Naive thymus-derived CD4-positive, alpha-beta T cell (primary cell): ENCODE data around the gene VSIG8. TPM values are rescaled to one million over a fixed set of nuclear protein-coding genes. Genes with fewer than 3 reads are reported as not detected.
A peak's percentile ranks its signal among the peaks of the same experiment; 100 is the strongest.

ENCODE experiments used
- ATAC-seq: fragments of 150-1000 bp; cut with Tn5 transposase; 2 replicates; pipeline ENCODE4 v1.10.0; 2021; ENCODE audit warnings: mild to moderate bottlenecking, moderate library complexity
- CTCF ChIA-PET: fragments of 350-600 bp; sonication (Branson Sonifier 250); formaldehyde crosslinking; loops from one replicate; lab custom pipeline; 2021; ENCODE audit warnings: antibody characterized with exemption; lab: Charles Lee
- POLR2A ChIA-PET: fragments of 350-600 bp; sonication (Branson Sonifier 250); formaldehyde crosslinking; loops from one replicate; lab custom pipeline; 2021; ENCODE audit warnings: antibody characterized with exemption, inconsistent platforms; lab: Charles Lee
- DNase-seq, 9 donors: peaks; one replicate each; pipeline versions ENCODE4 v3.0.0 to v3.0.0-alpha.2; 2020 to 2022; ENCODE audit warnings: mixed read lengths in 1 of 9
- H3K27ac ChIP-seq: one replicate; pipeline ENCODE4 v1.7.0; 2013; ENCODE audit warnings: mild to moderate bottlenecking, low read depth, low read length, moderate library complexity
- H3K27me3 ChIP-seq, 2 donors: one replicate each; pipeline ENCODE4 v1.7.0; 2013; ENCODE audit warnings: low read length in 2 of 2, mild to moderate bottlenecking in 2 of 2, moderate library complexity in 2 of 2; ENCODE audit not compliant: control insufficient read depth in 2 of 2, insufficient read depth in 2 of 2
- H3K36me3 ChIP-seq, 3 experiments: 1 replicate in 2 of 3; 2 replicates in 1 of 3; pipeline ENCODE4 v1.7.0; 2013; ENCODE audit warnings: low read length in 3 of 3, mild to moderate bottlenecking in 3 of 3, moderate library complexity in 1 of 3; ENCODE audit not compliant: insufficient read depth in 3 of 3, control insufficient read depth in 2 of 3
- H3K4me1 ChIP-seq, 2 donors: one replicate each; pipeline ENCODE4 v1.7.0; 2013; ENCODE audit warnings: low read length in 2 of 2, mild to moderate bottlenecking in 2 of 2, moderate library complexity in 1 of 2; ENCODE audit not compliant: control insufficient read depth in 2 of 2, insufficient read depth in 2 of 2
- H3K4me3 ChIP-seq: 2 replicates; pipeline ENCODE4 v1.7.0; 2013; ENCODE audit warnings: mild to moderate bottlenecking, low read length
- H3K9me3 ChIP-seq, 3 experiments: 1 replicate in 2 of 3; 2 replicates in 1 of 3; pipeline ENCODE4 v1.7.0; 2013; ENCODE audit warnings: low read length in 3 of 3; ENCODE audit not compliant: control insufficient read depth in 2 of 3
- H3K27ac Mint-ChIP-seq, 9 donors: one replicate each; pipeline ENCODE4 v1.8.0; 2020 to 2022; ENCODE audit warnings: mixed read lengths in 9 of 9, mild to moderate bottlenecking in 8 of 9, moderate library complexity in 5 of 9, inconsistent platforms in 2 of 9
- H3K27me3 Mint-ChIP-seq, 5 donors: one replicate each; pipeline ENCODE4 v1.8.0; 2021 to 2022; ENCODE audit warnings: mixed read lengths in 5 of 5, mild to moderate bottlenecking in 1 of 5
- H3K36me3 Mint-ChIP-seq, 5 donors: one replicate each; pipeline ENCODE4 v1.8.0; 2020 to 2022; ENCODE audit warnings: mixed read lengths in 5 of 5, mild to moderate bottlenecking in 3 of 5, inconsistent platforms in 1 of 5
- H3K4me1 Mint-ChIP-seq, 7 donors: one replicate each; pipeline ENCODE4 v1.8.0; 2020 to 2022; ENCODE audit warnings: mixed read lengths in 7 of 7, mild to moderate bottlenecking in 3 of 7, inconsistent platforms in 1 of 7
- H3K4me3 Mint-ChIP-seq, 10 donors: one replicate each; pipeline ENCODE4 v1.8.0; 2020 to 2022; ENCODE audit warnings: mild to moderate bottlenecking in 10 of 10, mixed read lengths in 10 of 10, moderate library complexity in 6 of 10, inconsistent platforms in 2 of 10
- H3K9me3 Mint-ChIP-seq, 11 donors: one replicate each; pipeline ENCODE4 v1.8.0; 2020 to 2022; ENCODE audit warnings: mixed read lengths in 11 of 11, mild to moderate bottlenecking in 4 of 11, inconsistent platforms in 1 of 11, moderate library complexity in 1 of 11
- intact Hi-C, 2 donors: fragments of 100-400 bp; cut with micrococcal nuclease; formaldehyde crosslinking; loops; one replicate each; pipeline ENCODE4 v1.15.1; 2023
- polyA plus RNA-seq, 2 donors: library from polyadenylated mRNA; unstranded; fragments of 300-500 nt; fragmentation: Illumina TruSeq; gene quantifications; one replicate each; pipeline ENCODE4 v1.2.3, GENCODE V29; 2021
- total RNA-seq, 6 experiments: library from RNA in 5 of 6; stranded (reverse) in 5 of 6; gene quantifications; 1 replicate in 5 of 6; 2 replicates in 1 of 6; pipeline ENCODE4 v1.2.3 and lab custom pipeline; 2021 to 2026

VSIG8 gene
- total and polyA plus RNA-seq, 7 experiments from 2014 or later, result not detected

DNA sequence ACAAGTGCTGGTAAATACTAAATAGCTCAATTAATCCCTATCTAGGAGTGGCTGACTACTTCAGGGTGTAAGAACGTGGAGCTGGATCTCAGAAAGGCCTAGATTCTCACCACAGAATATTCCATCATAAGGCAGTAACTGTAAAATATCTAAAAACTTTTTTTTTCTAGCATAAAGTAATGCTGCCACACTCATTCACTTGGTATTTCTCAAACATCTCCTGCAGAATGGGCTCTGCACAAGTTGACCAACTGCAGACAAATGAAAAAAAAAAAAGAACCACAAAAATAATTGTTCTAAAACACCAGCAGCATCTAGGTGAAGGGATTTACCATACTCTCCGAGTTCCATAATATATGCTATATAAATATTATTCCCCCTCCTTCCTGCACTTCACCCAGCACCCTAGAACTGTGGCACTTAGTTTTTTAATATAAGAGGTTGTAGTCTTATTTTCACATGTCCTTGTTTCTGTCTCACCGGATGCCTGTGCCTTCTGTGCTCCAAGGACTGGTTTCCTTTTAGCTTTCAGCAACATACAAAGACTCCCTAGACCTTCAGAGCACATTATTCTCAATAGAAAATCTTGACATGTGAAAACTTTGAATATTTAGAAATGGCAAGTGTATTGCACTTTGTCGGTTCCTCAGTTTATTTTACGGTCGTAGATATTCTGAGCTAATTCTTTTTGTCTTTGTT, 8.9 kb downstream of the VSIG8 start:
- Mint-ChIP-seq H3K36me3 (peaks cover 0 to 1% (median 0%) of the 10 kb centered on the region in 5 donors), H3K4me3 (peak overlapping the region; percentile 80 to 96 (median 90)), H3K27me3 (peaks cover 0 to 36% (median 0%) of the 10 kb centered on the region in 5 donors), H3K27ac (peak overlapping the region in 8 of 9 donors; percentile 72 to 94 (median 88)), H3K4me1 (peaks cover 14 to 37% (median 23%) of the 10 kb centered on the region in 7 donors), H3K9me3 (peaks cover 0 to 1% (median 0%) of the 10 kb centered on the region in 11 donors)
- H3K27me3 ChIP-seq, result no peaks in the 10 kb centered on the region
- H3K9me3 ChIP-seq, result no peaks in the 10 kb centered on the region
- peak overlapping the region; percentile 75 for H3K27ac ChIP-seq
- H3K4me3 ChIP-seq, result peak overlapping the region; percentile 69
- intact Hi-C loops, result loop anchor here (1.0 to 5.0 kb wide), 6 partner anchors 38 to 94 kb away; partner anchors contain the start of genes DUSP23 (in 1 of the 2), IGSF9 (in 1 of the 2) and TAGLN2 (in 1 of the 2)
- peaks cover 0 to 3% of the 10 kb centered on the region in 2 donors for H3K4me1 ChIP-seq
- DNase-seq, result peak in 5 of 9 donors; percentile 13 to 23 (median 21)
- ChIA-PET CTCF (interaction anchor here (0.6 to 1.9 kb wide), 4 partner anchors 10 to 398 kb away, joined by 3 to 7 read pairs (median 4); no protein-coding TSS in a partner anchor), POLR2A (interaction anchor here (0.6 to 4.5 kb wide), 4 partner anchors 13 to 70 kb away, joined by 3 to 30 read pairs (median 3); partner anchors contain the start of gene TAGLN2)
- H3K36me3 ChIP-seq, result no peaks in the 10 kb centered on the region
- no peak for ATAC-seq

DNA sequence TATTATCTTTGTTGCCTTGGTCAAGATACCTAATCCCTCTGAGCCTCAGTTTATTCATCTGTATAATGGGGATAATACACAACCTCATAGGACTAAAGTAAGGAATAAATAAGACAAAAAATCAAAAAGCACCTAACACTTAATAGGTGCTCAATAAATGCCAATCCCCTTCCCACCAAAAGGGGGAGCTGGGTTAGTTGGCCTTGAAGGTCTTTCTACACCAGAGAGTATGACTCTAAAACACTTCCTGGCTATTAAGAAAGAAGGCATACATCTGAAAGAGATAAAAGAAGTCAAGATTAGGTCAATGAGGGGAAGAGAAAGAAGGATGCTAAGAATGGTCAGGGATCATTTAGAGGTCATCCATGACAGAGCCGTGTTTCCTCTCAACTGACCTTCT, 11.1 kb downstream of the VSIG8 start:
- H3K27ac Mint-ChIP-seq, result peak overlapping the region in 4 of 9 donors; percentile 2 to 35 (median 8)
- no peak for DNase-seq
- peaks cover 0 to 1% (median 0%) of the 10 kb centered on the region in 5 donors for H3K36me3 Mint-ChIP-seq
- H3K27me3 Mint-ChIP-seq, result peaks cover 0 to 44% (median 0%) of the 10 kb centered on the region in 5 donors
- intact Hi-C loops, result loop anchor here in 1 of 2 donors (5.0 kb wide), 1 partner anchor 96 kb away; the partner anchor contains the start of gene IGSF9
- H3K4me1 Mint-ChIP-seq, result peaks cover 14 to 37% (median 19%) of the 10 kb centered on the region in 7 donors
- no peaks in the 10 kb centered on the region for H3K9me3 ChIP-seq
- no peak overlapping the region for H3K4me3 ChIP-seq
- ATAC-seq, result no peak
- H3K9me3 Mint-ChIP-seq, result peaks cover 0 to 1% (median 0%) of the 10 kb centered on the region in 11 donors
- no peaks in the 10 kb centered on the region for H3K27me3 ChIP-seq
- H3K4me1 ChIP-seq, result peaks cover 0 to 3% of the 10 kb centered on the region in 2 donors
- no peak overlapping the region for H3K27ac ChIP-seq
- ChIA-PET POLR2A (no interaction called here), CTCF (interaction anchor here (1.0 to 1.3 kb wide), 3 partner anchors 18 to 54 kb away, joined by 3 read pairs; no protein-coding TSS in a partner anchor)
- H3K36me3 ChIP-seq, result no peaks in the 10 kb centered on the region
- peak overlapping the region in 1 of 10 donors; percentile 10 for H3K4me3 Mint-ChIP-seq

DNA sequence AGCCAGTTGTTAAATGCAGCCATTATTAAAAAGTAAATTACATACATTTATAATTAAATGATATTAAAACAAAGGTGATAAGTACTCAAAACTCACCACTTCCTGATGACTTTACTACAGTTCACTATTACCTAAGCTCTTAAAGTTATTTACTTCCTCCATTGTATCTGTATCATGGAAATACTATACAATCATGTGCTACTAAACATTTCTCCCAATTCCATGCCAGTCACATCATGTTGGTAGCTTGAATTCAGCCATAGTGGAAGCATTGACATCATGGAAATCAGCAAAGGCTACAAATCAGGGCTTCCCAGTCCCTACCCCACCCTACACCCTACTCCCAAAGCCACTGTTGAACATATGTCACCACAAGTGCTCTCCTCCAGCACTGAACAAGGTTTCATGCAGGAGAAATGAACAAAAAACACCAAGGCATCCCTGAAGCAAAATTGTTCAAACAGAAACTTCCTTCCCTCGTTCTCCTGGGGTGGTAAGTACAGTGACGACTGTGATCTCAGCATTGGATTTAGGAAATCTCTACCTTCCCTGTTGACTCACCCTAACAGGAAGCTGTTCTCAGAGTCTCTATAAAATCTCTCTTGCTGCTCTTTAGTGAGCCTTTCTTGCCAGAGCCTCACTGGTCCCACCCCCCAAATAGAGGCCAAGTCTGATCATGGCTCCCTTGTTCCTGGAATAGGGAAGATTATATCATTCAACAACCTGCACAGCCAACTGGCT, 12.7 kb downstream of the VSIG8 start:
- Mint-ChIP-seq H3K4me3 (no peak overlapping the region), H3K9me3 (peaks cover 0 to 1% (median 0%) of the 10 kb centered on the region in 11 donors), H3K36me3 (no peaks in the 10 kb centered on the region), H3K27me3 (peaks cover 0 to 44% (median 0%) of the 10 kb centered on the region in 5 donors), H3K4me1 (peaks cover 9 to 33% (median 15%) of the 10 kb centered on the region in 7 donors), H3K27ac (no peak overlapping the region)
- no peak overlapping the region for H3K4me3 ChIP-seq
- intact Hi-C loops, result loop anchor here in 1 of 2 donors (5.0 kb wide), 1 partner anchor 98 kb away; the partner anchor contains the start of gene IGSF9
- H3K36me3 ChIP-seq, result no peaks in the 10 kb centered on the region
- ChIA-PET CTCF (no interaction called here), POLR2A (interaction anchor here (0.6 kb wide), 1 partner anchor 37 kb away, joined by 3 read pairs; no protein-coding TSS in a partner anchor)
- no peak overlapping the region for H3K27ac ChIP-seq
- H3K9me3 ChIP-seq, result no peaks in the 10 kb centered on the region
- no peaks in the 10 kb centered on the region for H3K4me1 ChIP-seq
- no peak for ATAC-seq
- no peak for DNase-seq
- no peaks in the 10 kb centered on the region for H3K27me3 ChIP-seq

DNA sequence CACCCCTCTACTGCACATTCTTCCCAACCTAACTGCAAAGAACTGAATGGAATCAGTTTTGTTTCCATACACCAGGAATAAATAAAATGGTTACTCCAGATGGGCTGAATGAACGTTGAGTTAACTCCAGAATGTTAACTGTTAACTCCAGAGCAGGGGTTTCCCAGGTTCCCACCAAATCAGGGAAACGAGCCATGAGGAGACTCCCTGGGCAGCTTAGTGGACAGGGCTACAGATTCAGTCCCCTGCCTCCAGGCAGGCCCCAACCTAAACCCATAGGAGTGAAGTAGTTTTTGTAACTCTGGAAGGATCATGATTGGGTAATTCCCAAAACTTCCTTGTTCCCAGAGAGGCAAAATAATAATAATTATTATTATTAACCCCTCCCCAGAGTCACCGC, 14.1 kb downstream of the VSIG8 start:
- H3K9me3 Mint-ChIP-seq, result peaks cover 0 to 1% (median 0%) of the 10 kb centered on the region in 11 donors
- Histone ChIP-seq H3K4me1 (no peaks in the 10 kb centered on the region), H3K36me3 (no peaks in the 10 kb centered on the region), H3K9me3 (no peaks in the 10 kb centered on the region), H3K4me3 (no peak overlapping the region), H3K27ac (no peak overlapping the region), H3K27me3 (no peaks in the 10 kb centered on the region)
- H3K4me1 Mint-ChIP-seq, result peaks cover 3 to 24% (median 8%) of the 10 kb centered on the region in 7 donors
- no peak overlapping the region for H3K4me3 Mint-ChIP-seq
- ChIA-PET CTCF (no interaction called here), POLR2A (no interaction called here)
- intact Hi-C loops, result no loop called here
- ATAC-seq (no peak), DNase-seq (no peak)
- H3K27ac Mint-ChIP-seq, result no peak overlapping the region
- H3K36me3 Mint-ChIP-seq, result no peaks in the 10 kb centered on the region
- H3K27me3 Mint-ChIP-seq, result peaks cover 0 to 50% (median 0%) of the 10 kb centered on the region in 5 donors

DNA sequence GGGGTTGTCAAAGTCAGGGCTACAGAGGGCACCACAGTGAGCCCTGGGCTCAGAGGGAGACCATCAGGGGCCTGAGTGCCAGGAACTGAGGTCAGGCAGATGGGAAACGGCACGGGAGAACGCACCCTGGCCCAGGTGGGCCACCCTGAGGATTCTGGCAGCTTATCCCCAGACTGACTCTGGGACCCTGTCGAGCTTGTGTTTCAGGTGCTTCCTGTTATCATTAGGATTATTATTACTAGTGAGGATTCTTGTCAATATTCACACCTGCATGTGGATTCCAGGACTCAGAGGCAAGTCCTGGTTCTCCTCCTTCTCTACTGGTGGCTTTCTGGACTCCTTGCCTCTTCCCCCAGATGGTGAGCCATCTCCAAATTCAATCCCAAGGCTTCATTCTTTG, 15.2 kb downstream of the VSIG8 start:
- H3K4me1 ChIP-seq, result no peaks in the 10 kb centered on the region
- peaks cover 0 to 43% (median 0%) of the 10 kb centered on the region in 5 donors for H3K27me3 Mint-ChIP-seq
- H3K4me3 ChIP-seq, result no peak overlapping the region
- no peak for ATAC-seq
- H3K27me3 ChIP-seq, result no peaks in the 10 kb centered on the region
- H3K4me3 Mint-ChIP-seq, result no peak overlapping the region
- H3K9me3 Mint-ChIP-seq, result peaks cover 0 to 1% (median 0%) of the 10 kb centered on the region in 11 donors
- intact Hi-C loops, result no loop called here
- peaks cover 0 to under 1% (median 0%) of the 10 kb centered on the region in 5 donors for H3K36me3 Mint-ChIP-seq
- H3K27ac Mint-ChIP-seq, result no peak overlapping the region
- CTCF ChIA-PET, result no interaction called here
- H3K36me3 ChIP-seq, result no peaks in the 10 kb centered on the region
- no peak overlapping the region for H3K27ac ChIP-seq
- H3K9me3 ChIP-seq, result no peaks in the 10 kb centered on the region
- POLR2A ChIA-PET, result no interaction called here
- peaks cover 0 to 18% (median 6%) of the 10 kb centered on the region in 7 donors for H3K4me1 Mint-ChIP-seq
- DNase-seq, result no peak
